PC-9 (cell line): ENCODE data around the gene CRY2. TPM values are rescaled to one million over a fixed set of nuclear protein-coding genes. Genes with fewer than 3 reads are reported as not detected.

Source experiments
- BruUV-seq: library from RNA; stranded (reverse); fragments of 400-500 nt; replicated peaks from 2 replicates; lab custom pipeline; 2021; lab: Mats Ljungman, UMichigan
- CTCF ChIA-PET: fragments of 300-600 bp; sonication (Branson Sonifier 250); formaldehyde crosslinking; loops from one replicate; lab custom pipeline; 2022; ENCODE audit warnings: antibody characterized with exemption; lab: Charles Lee
- POLR2A ChIA-PET: fragments of 300-600 bp; sonication (Branson Sonifier 250); formaldehyde crosslinking; loops from one replicate; lab custom pipeline; 2022; ENCODE audit warnings: antibody characterized with exemption; ENCODE audit not compliant: unreplicated experiment; lab: Charles Lee
- DNase-seq, 2 experiments: peaks; one replicate each; pipeline versions ENCODE4 v3.0.0 to v3.0.0-alpha.2; 2015 to 2022; ENCODE audit warnings: mixed read lengths in 1 of 2
- H2AFZ ChIP-seq: fragments of 200-600 bp; sonication (generic); 2 replicates; pipeline ENCODE4 v1.8.1; 2017; ENCODE audit warnings: antibody characterized with exemption
- H3F3A ChIP-seq: fragments of 200-600 bp; sonication (generic); 2 replicates; pipeline ENCODE4 v1.8.1; 2017; ENCODE audit warnings: antibody characterized with exemption, mild to moderate bottlenecking, low read depth; ENCODE audit not compliant: insufficient read depth
- H3K27ac ChIP-seq: fragments of 200-600 bp; sonication (generic); 2 replicates; pipeline ENCODE4 v1.6.1; 2016; ENCODE audit warnings: mixed run types
- H3K27me3 ChIP-seq: fragments of 200-600 bp; sonication (generic); 2 replicates; pipeline ENCODE4 v1.6.1; 2016; ENCODE audit warnings: low read depth, mixed run types; ENCODE audit not compliant: insufficient read depth
- H3K36me3 ChIP-seq: fragments of 200-600 bp; sonication (generic); 2 replicates; pipeline ENCODE4 v1.6.1; 2016; ENCODE audit warnings: low read depth, mixed run types
- H3K4me1 ChIP-seq: fragments of 200-600 bp; sonication (generic); replicated peaks from 2 replicates; pipeline ENCODE4 v1.6.1; 2016; ENCODE audit warnings: mixed run types; ENCODE audit not compliant: insufficient read depth
- H3K4me2 ChIP-seq: fragments of 200-600 bp; sonication (generic); 2 replicates; pipeline ENCODE4 v1.6.1; 2017; ENCODE audit warnings: mixed run types
- H3K4me3 ChIP-seq: fragments of 200-600 bp; sonication (generic); 2 replicates; pipeline ENCODE4 v1.6.1; 2016; ENCODE audit warnings: mixed run types
- H3K79me2 ChIP-seq: fragments of 200-600 bp; sonication (generic); 2 replicates; pipeline ENCODE4 v1.6.1; 2017; ENCODE audit warnings: low read depth, mixed run types
- H3K9me2 ChIP-seq: fragments of 200-600 bp; sonication (generic); 2 replicates; pipeline ENCODE4 v1.8.1; 2017; ENCODE audit warnings: mild to moderate bottlenecking; ENCODE audit not compliant: insufficient read depth
- H3K9me3 ChIP-seq: fragments of 200-600 bp; sonication (generic); 2 replicates; pipeline ENCODE4 v1.8.1; 2016; ENCODE audit warnings: low read depth; ENCODE audit not compliant: insufficient read depth
- H4K20me1 ChIP-seq: fragments of 200-600 bp; sonication (generic); 2 replicates; pipeline ENCODE4 v1.8.1; 2017; ENCODE audit not compliant: insufficient read depth
- CTCF ChIP-seq: fragments of 200-600 bp; sonication (generic); conservative IDR thresholded peaks from 2 replicates; pipeline ENCODE4 v1.6.1; 2017; ENCODE audit warnings: mixed run types, antibody characterized with exemption, mild to moderate bottlenecking, moderate library complexity
- EZH2 ChIP-seq: fragments of 200-600 bp; sonication (generic); IDR thresholded peaks from 2 replicates; pipeline ENCODE4 v1.8.0; 2017; ENCODE audit warnings: antibody characterized with exemption, low read depth
- intact Hi-C: fragments of 100-400 bp; cut with micrococcal nuclease; formaldehyde crosslinking; loops from one replicate; pipeline ENCODE4 v1.10.0; 2022; ENCODE audit not compliant: unreplicated experiment
- total RNA-seq: library from RNA; stranded (reverse); gene quantifications from 2 replicates; pipeline ENCODE4 v1.2.3, GENCODE V29; 2021

Gene CRY2
- total RNA-seq, 1 experiment from 2014 or later, result 17.5 TPM

DNA sequence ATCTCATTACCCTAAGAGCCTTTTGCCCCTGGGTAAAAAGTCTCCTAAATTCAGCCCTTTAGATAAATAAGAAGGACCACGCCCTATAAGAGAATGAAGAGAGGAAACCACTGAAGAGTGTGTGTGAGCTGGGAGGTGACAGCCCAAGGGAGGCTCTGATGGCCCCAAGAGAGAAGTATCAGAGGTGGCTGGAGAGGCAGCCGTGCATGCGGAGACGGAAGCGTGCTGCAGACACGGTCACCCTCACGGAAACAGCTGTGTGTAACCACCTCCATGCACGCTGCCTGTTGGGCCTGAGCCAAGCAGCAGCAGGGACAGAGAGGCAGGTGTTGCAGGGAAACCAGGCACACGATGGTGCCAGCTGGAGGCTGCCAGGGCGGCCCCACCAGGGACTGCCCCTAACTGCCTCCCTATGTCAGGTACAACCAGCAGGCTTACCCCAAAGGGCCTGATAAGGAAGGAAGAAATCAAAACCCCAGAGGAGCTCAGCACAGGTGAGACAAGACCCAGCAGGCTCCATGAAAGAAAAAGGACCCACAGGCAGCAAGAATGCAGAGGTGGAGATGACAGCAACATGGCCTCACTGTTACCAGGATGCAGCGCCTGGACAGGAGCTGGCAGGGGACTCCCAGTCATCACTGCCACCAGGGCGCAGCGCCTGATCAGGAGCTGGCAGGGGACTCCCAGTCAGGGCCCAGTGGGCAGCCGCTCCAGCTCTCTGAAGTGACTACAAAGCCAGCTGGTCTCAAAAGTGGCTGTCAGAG is 82.9 kb downstream of the CRY2 start:
- Histone ChIP-seq H3K9me2 (no peaks in the 10 kb centered on the region), H3K36me3 (no peaks in the 10 kb centered on the region), H3K4me2 (no peak overlapping the region), H3K79me2 (no peaks in the 10 kb centered on the region), H2AFZ (no peak overlapping the region), H4K20me1 (0 out of 2 replicates have a peak, but pooled peaks cover 4% of the 10 kb centered on the region), H3K27ac (no peak overlapping the region), H3K27me3 (no peaks in the 10 kb centered on the region), H3K4me3 (no peak overlapping the region), H3F3A (no peaks in the 10 kb centered on the region), H3K9me3 (no peaks in the 10 kb centered on the region), H3K4me1 (0 out of 2 replicates have a peak, but pooled peaks cover 4% of the 10 kb centered on the region)
- BruUV-seq, result no TSS peak
- intact Hi-C loops, result no loop called here
- TF ChIP-seq CTCF (no peak), EZH2 (no peak)
- POLR2A ChIA-PET, result interaction anchor here (0.6 kb wide), 2 partner anchors 57 to 1333 kb away, joined by 3 to 29 read pairs; no protein-coding TSS in a partner anchor
- DNase-seq, result peak in 1 of 2 experiments; percentile 40
- CTCF ChIA-PET, result interaction anchor here (0.7 kb wide), 1 partner anchor 76 kb away, joined by 3 read pairs; no protein-coding TSS in a partner anchor

DNA sequence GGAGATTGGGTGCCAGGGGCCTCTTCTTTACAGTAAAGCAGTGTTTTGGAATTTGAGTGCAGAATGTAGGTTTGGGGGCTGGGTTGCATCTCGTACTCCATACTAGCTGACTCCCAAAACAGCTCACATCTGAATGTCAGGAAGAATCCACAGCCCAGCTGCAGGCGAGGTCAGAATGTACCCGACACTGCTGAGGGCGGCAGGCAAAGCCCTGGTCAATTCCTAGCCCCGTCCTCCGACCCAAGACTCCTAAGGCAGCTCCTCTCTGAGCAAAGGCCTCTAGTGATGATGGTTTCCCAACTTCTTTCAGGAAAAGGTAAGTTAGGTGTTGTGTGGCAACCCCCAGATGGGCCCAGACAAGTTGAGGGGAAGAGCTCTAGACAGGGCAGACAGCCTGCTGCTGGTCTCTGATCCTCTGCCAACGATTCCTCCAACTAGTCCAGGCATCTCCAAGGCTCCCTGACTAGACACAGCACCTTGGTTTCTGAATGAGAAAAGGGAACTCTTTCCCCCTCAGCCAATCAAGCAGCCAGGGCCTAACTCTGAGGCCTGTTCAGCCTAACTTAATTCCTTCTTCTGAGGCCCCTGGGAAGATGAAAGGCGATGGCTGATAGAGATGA is 83.8 kb downstream of the CRY2 start:
- ChIA-PET CTCF (no interaction called here), POLR2A (no interaction called here)
- 0 out of 2 replicates have a peak, but pooled peaks cover 4% of the 10 kb centered on the region for H3K4me1 ChIP-seq
- no peaks in the 10 kb centered on the region for H3K9me2 ChIP-seq
- no peaks in the 10 kb centered on the region for H3K36me3 ChIP-seq
- H3K4me3 ChIP-seq, result no peak overlapping the region
- no peak overlapping the region for H2AFZ ChIP-seq
- intact Hi-C loops, result no loop called here
- DNase-seq, result no peak
- TF ChIP-seq CTCF, result no peak
- no peak for TF ChIP-seq EZH2
- H3K4me2 ChIP-seq, result no peak overlapping the region
- no TSS peak for BruUV-seq
- no peaks in the 10 kb centered on the region for H3K79me2 ChIP-seq
- no peaks in the 10 kb centered on the region for H3K9me3 ChIP-seq
- no peaks in the 10 kb centered on the region for H3K27me3 ChIP-seq
- 0 out of 2 replicates have a peak, but pooled peaks cover 4% of the 10 kb centered on the region for H4K20me1 ChIP-seq
- H3K27ac ChIP-seq, result no peak overlapping the region
- no peaks in the 10 kb centered on the region for H3F3A ChIP-seq

- H3K36me3 ChIP-seq, result no peaks in the 10 kb centered on the region
- H4K20me1 ChIP-seq, result 0 out of 2 replicates have a peak, but pooled peaks cover 4% of the 10 kb centered on the region
- no peak overlapping the region for H3K27ac ChIP-seq
- POLR2A ChIA-PET, result no interaction called here
- H3K4me3 ChIP-seq, result no peak overlapping the region
- H3K4me1 ChIP-seq, result 0 out of 2 replicates have a peak, but pooled peaks cover 4% of the 10 kb centered on the region
- no peaks in the 10 kb centered on the region for H3F3A ChIP-seq
- no TSS peak for BruUV-seq
- CTCF ChIA-PET, result no interaction called here
- H3K27me3 ChIP-seq, result no peaks in the 10 kb centered on the region
- H3K9me3 ChIP-seq, result no peaks in the 10 kb centered on the region
- H3K9me2 ChIP-seq, result no peaks in the 10 kb centered on the region
- intact Hi-C loops, result no loop called here
- no peak for DNase-seq
- H3K79me2 ChIP-seq, result no peaks in the 10 kb centered on the region
- no peak overlapping the region for H3K4me2 ChIP-seq
- no peak for TF ChIP-seq CTCF
- no peak overlapping the region for H2AFZ ChIP-seq
Observed at GRCh38 chr11:45931739-45932138, 84.5 kb downstream of the CRY2 start.
